ENCODE results near the gene TMEM201.

TMEM201 gene

GRCh38 chr1:9643351-9644256 is 54.9 kb downstream of the TMEM201 start:
- DNase-seq (ENCODE audit: extremely low spot score), result no peak
- TF ChIP-seq L3MBTL2 (conservative IDR thresholded peaks at IDR 0.05) (no peak), SP1 (IDR thresholded peaks at IDR 0.05) (no peak), LEF1 (IDR thresholded peaks at IDR 0.05; ENCODE audit: borderline replicate concordance) (no peak), FOXK2 (IDR thresholded peaks at IDR 0.05) (no peak), FOXA1 (IDR thresholded peaks at IDR 0.05) (no peak), ARNT (IDR thresholded peaks at IDR 0.05) (no peak), FOXM1 (IDR thresholded peaks at IDR 0.05; ENCODE audit: borderline replicate concordance) (no peak), PKNOX1 (IDR thresholded peaks at IDR 0.05) (no peak), SUZ12 (IDR thresholded peaks at IDR 0.05) (no peak), ZNF384 (IDR thresholded peaks at IDR 0.05) (no peak), BHLHE40 (IDR thresholded peaks at IDR 0.05; ENCODE audit: borderline replicate concordance) (no peak), NFRKB (IDR thresholded peaks at IDR 0.05) (no peak), TARDBP (IDR thresholded peaks at IDR 0.05) (no peak), HDGF (IDR thresholded peaks at IDR 0.05; ENCODE audit: borderline replicate concordance) (no peak), CTBP1 (IDR thresholded peaks at IDR 0.05; ENCODE audit: borderline replicate concordance) (no peak), ELF4 (IDR thresholded peaks at IDR 0.05) (no peak)
- POLR2A ChIA-PET, result no interaction called here
- CTCF ChIA-PET, result interaction anchor here (0.8 kb wide), 1 partner anchor 17 kb away, joined by 3 read pairs; no protein-coding TSS in a partner anchor

GRCh38 chr1:9646037-9646436 is 57.3 kb downstream of the TMEM201 start:
- no peak for DNase-seq (ENCODE audit: extremely low spot score)
- ChIA-PET CTCF (no interaction called here), POLR2A (no interaction called here)
- TF ChIP-seq SUZ12 (IDR thresholded peaks at IDR 0.05), result no peak
- TF ChIP-seq FOXM1 (IDR thresholded peaks at IDR 0.05; ENCODE audit: borderline replicate concordance), result no peak

- ChIA-PET CTCF (no interaction called here), POLR2A (no interaction called here)
- no peak for TF ChIP-seq LEF1 (IDR thresholded peaks at IDR 0.05; ENCODE audit: borderline replicate concordance)
- DNase-seq (ENCODE audit: extremely low spot score), result no peak
Observed at GRCh38 chr1:9648171-9648570, 59.5 kb downstream of the TMEM201 start.

- DNase-seq (ENCODE audit: extremely low spot score), result no peak
- CTCF ChIA-PET, result no interaction called here
- POLR2A ChIA-PET, result no interaction called here
- TF ChIP-seq CTBP1 (IDR thresholded peaks at IDR 0.05; ENCODE audit: borderline replicate concordance) (no peak), ELF4 (IDR thresholded peaks at IDR 0.05) (no peak), ZNF384 (IDR thresholded peaks at IDR 0.05) (no peak)
Observed at GRCh38 chr1:9649769-9650168, 61.1 kb downstream of the TMEM201 start.

- DNase-seq (ENCODE audit: extremely low spot score), result no peak
- ChIA-PET CTCF (interaction anchor here (0.6 kb wide), 1 partner anchor 18 kb away, joined by 3 read pairs; no protein-coding TSS in a partner anchor), POLR2A (no interaction called here)
- TF ChIP-seq SUZ12 (IDR thresholded peaks at IDR 0.05) (no peak), ZNF384 (IDR thresholded peaks at IDR 0.05) (no peak), ARNT (IDR thresholded peaks at IDR 0.05) (no peak), TARDBP (IDR thresholded peaks at IDR 0.05) (no peak), HDGF (IDR thresholded peaks at IDR 0.05; ENCODE audit: borderline replicate concordance) (no peak), LEF1 (IDR thresholded peaks at IDR 0.05; ENCODE audit: borderline replicate concordance) (no peak), FOXK2 (IDR thresholded peaks at IDR 0.05) (no peak), FOXA1 (IDR thresholded peaks at IDR 0.05) (no peak), CTBP1 (IDR thresholded peaks at IDR 0.05; ENCODE audit: borderline replicate concordance) (no peak), SP1 (IDR thresholded peaks at IDR 0.05) (no peak), PKNOX1 (IDR thresholded peaks at IDR 0.05) (no peak), L3MBTL2 (conservative IDR thresholded peaks at IDR 0.05) (no peak)
Observed at GRCh38 chr1:9651220-9651564, 62.5 kb downstream of the TMEM201 start.

GRCh38 chr1:9651565-9652378 is 63.1 kb downstream of the TMEM201 start, which contains the start of gene PIK3CD:
PIK3CD (plus strand) TSS chr1:9651731; CDS start chr1:9710456, 58,725 bp downstream.
- POLR2A ChIA-PET, result no interaction called here
- peak; percentile 62 for DNase-seq (ENCODE audit: extremely low spot score)
- CTCF ChIA-PET, result interaction anchor here (0.6 kb wide), 1 partner anchor 18 kb away, joined by 3 read pairs; no protein-coding TSS in a partner anchor
- TF ChIP-seq FOXA1 (IDR thresholded peaks at IDR 0.05) (no peak), LEF1 (IDR thresholded peaks at IDR 0.05; ENCODE audit: borderline replicate concordance) (0 out of 2 replicates have a peak, but pooled peaks have one; percentile 14)
